CD14-positive monocyte (primary cell): ENCODE data around the gene EFCAB12. TPM values are rescaled to one million over a fixed set of nuclear protein-coding genes. Genes with fewer than 3 reads are reported as not detected.

Source experiments
- DNase-seq, 3 donors: peaks; one replicate each; pipeline ENCODE4 v3.0.0-alpha.2; 2011 to 2022
- H2AFZ ChIP-seq: 2 replicates; pipeline ENCODE4 v1.6.0; 2012; ENCODE audit warnings: mild to moderate bottlenecking, low read depth, low read length, inconsistent platforms; ENCODE audit not compliant: insufficient read depth, poor library complexity, severe bottlenecking
- H3K27ac ChIP-seq, 2 donors: 1 replicate in 1 of 2; 2 replicates in 1 of 2; pipeline ENCODE4 v1.5.1; 2012 to 2013; ENCODE audit warnings: low read length in 2 of 2, control low read depth in 1 of 2, inconsistent platforms in 1 of 2, low read depth in 1 of 2, mild to moderate bottlenecking in 1 of 2
- H3K27me3 ChIP-seq, 2 donors: one replicate each; pipeline versions ENCODE4 v1.6.0 to v1.6.1; 2011 to 2013; ENCODE audit warnings: low read length in 2 of 2; ENCODE audit not compliant: control insufficient read depth in 2 of 2, insufficient read depth in 2 of 2
- H3K36me3 ChIP-seq, 2 donors: replicated peaks in 1 of 2; 1 replicate in 1 of 2; 2 replicates in 1 of 2; pipeline versions ENCODE4 v1.5.1 to v1.6.1; 2012 to 2013; ENCODE audit warnings: low read length in 2 of 2, control low read depth in 1 of 2, inconsistent platforms in 1 of 2, mild to moderate bottlenecking in 1 of 2; ENCODE audit not compliant: insufficient read depth in 2 of 2, control insufficient read depth in 1 of 2
- H3K4me1 ChIP-seq, 2 donors: 1 replicate in 1 of 2; 2 replicates in 1 of 2; pipeline versions ENCODE4 v1.5.1 to v1.6.1; 2012 to 2013; ENCODE audit warnings: low read length in 2 of 2, control low read depth in 1 of 2, inconsistent platforms in 1 of 2, mild to moderate bottlenecking in 1 of 2, moderate library complexity in 1 of 2; ENCODE audit not compliant: insufficient read depth in 2 of 2, control insufficient read depth in 1 of 2
- H3K4me2 ChIP-seq: replicated peaks from 2 replicates; pipeline ENCODE3; 2012; ENCODE audit warnings: low read length, moderate library complexity, mild to moderate bottlenecking; ENCODE audit not compliant: poor library complexity, severe bottlenecking; ENCODE audit errors: extremely low read depth
- H3K4me3 ChIP-seq, 3 experiments: fragments of 200-600 bp in 1 of 3; sonication (generic) in 1 of 3; replicated peaks in 1 of 3; 1 replicate in 2 of 3; 2 replicates in 1 of 3; pipeline ENCODE4 v1.5.1; 2011 to 2013; ENCODE audit warnings: low read length in 3 of 3, mild to moderate bottlenecking in 3 of 3, control low read depth in 2 of 3, low read depth in 2 of 3, inconsistent platforms in 1 of 3, moderate library complexity in 1 of 3
- H3K79me2 ChIP-seq: 2 replicates; pipeline ENCODE4 v1.6.0; 2012; ENCODE audit warnings: mild to moderate bottlenecking, control low read depth, inconsistent platforms, low read length, moderate library complexity; ENCODE audit not compliant: insufficient read depth
- H3K9ac ChIP-seq: 2 replicates; pipeline ENCODE4 v1.6.0; 2017; ENCODE audit warnings: low read length, mild to moderate bottlenecking; ENCODE audit not compliant: insufficient read depth, poor library complexity, severe bottlenecking
- H3K9me3 ChIP-seq, 2 donors: replicated peaks in 1 of 2; 1 replicate in 1 of 2; 2 replicates in 1 of 2; pipeline versions ENCODE4 v1.5.1 to v1.6.1; 2012 to 2013; ENCODE audit warnings: low read length in 2 of 2, control low read depth in 1 of 2; ENCODE audit not compliant: control insufficient read depth in 1 of 2, insufficient read depth in 1 of 2
- H4K20me1 ChIP-seq: 2 replicates; pipeline ENCODE4 v1.6.0; 2012; ENCODE audit warnings: mild to moderate bottlenecking, low read length, control low read depth, moderate library complexity; ENCODE audit not compliant: insufficient read depth
- H3K27ac Mint-ChIP-seq, 7 donors: one replicate each; pipeline ENCODE4 v1.8.0; 2020; ENCODE audit warnings: mild to moderate bottlenecking in 7 of 7, mixed read lengths in 7 of 7, moderate library complexity in 6 of 7, inconsistent platforms in 2 of 7
- H3K27me3 Mint-ChIP-seq, 3 donors: one replicate each; pipeline ENCODE4 v1.8.0; 2021 to 2022; ENCODE audit warnings: low read depth in 3 of 3, mild to moderate bottlenecking in 3 of 3, mixed read lengths in 3 of 3, moderate library complexity in 3 of 3, inconsistent platforms in 1 of 3
- H3K36me3 Mint-ChIP-seq, 2 donors: one replicate each; pipeline ENCODE4 v1.8.0; 2020; ENCODE audit warnings: mixed read lengths in 2 of 2, inconsistent platforms in 1 of 2, mild to moderate bottlenecking in 1 of 2
- H3K4me1 Mint-ChIP-seq: one replicate; pipeline ENCODE4 v1.8.0; 2020; ENCODE audit warnings: mild to moderate bottlenecking, mixed read lengths
- H3K4me3 Mint-ChIP-seq, 2 donors: one replicate each; pipeline ENCODE4 v1.8.0; 2020; ENCODE audit warnings: mild to moderate bottlenecking in 2 of 2, mixed read lengths in 2 of 2, moderate library complexity in 1 of 2
- H3K9me3 Mint-ChIP-seq, 7 donors: one replicate each; pipeline ENCODE4 v1.8.0; 2020 to 2022; ENCODE audit warnings: mixed read lengths in 7 of 7, mild to moderate bottlenecking in 6 of 7, moderate library complexity in 6 of 7, inconsistent platforms in 2 of 7
- WGBS: methylation state at CpG from one replicate; pipeline ENCODE4 v1.1.5; 2013; ENCODE audit warnings: missing lambda C conversion rate; ENCODE audit not compliant: insufficient coverage; 5-methylcytosine and 5-hydroxymethylcytosine counted together
- intact Hi-C, 2 donors: fragments of 100-400 bp; cut with micrococcal nuclease; formaldehyde crosslinking; loops; one replicate each; pipeline versions ENCODE4 v1.15.0 to v1.15.1; 2023
- polyA plus RNA-seq, 3 donors: library from polyadenylated mRNA; depleted of rRNA in 1 of 3; unstranded in 2 of 3; stranded (reverse) in 1 of 3; fragments of 300-500 nt in 2 of 3; fragments of >200 nt in 1 of 3; fragmentation: Illumina TruSeq in 2 of 3; gene quantifications; 1 replicate in 2 of 3; 2 replicates in 1 of 3; pipeline ENCODE4 v1.2.3, GENCODE V29; 2012 to 2021
- TF ChIP-seq, protein P1 (sequence below): fragments of 200-600 bp; IDR thresholded peaks from one replicate; pipeline ENCODE4 v1.8.0; 2022; ENCODE audit warnings: antibody characterized with exemption, mild to moderate bottlenecking

Gene EFCAB12
- polyA plus RNA-seq, 3 donors = 0.35 TPM; not detected in 2

DNA sequence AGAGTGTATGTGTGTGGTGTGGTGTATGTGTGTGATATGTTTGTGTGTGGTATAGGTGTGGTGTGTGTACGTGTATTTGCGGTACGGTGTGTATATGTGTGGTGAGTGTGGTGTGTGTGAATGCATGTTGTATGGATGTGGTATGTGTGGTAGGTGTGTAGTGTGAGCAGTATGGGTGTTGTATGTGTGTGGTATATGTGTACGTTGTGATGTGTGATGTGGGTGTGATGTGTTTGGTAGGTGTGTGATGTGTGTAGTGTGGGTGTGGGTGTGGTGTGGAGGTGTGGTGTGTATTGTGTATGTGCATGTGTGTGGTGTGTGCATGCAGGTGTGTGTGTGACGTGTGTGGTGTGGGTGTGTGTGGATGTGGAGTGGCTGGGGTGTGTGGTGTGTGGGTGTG is 58.7 kb downstream of the EFCAB12 start:
- no peak overlapping the region for H3K27ac Mint-ChIP-seq
- Histone ChIP-seq H4K20me1 (no peaks in the 10 kb centered on the region), H3K4me3 (no peak overlapping the region), H3K27ac (no peak overlapping the region), H3K4me1 (peaks cover 4 to 6% of the 10 kb centered on the region in 2 donors), H3K9me3 (peaks cover 4 to 10% of the 10 kb centered on the region in 2 donors), H3K4me2 (no peak overlapping the region), H3K79me2 (no peaks in the 10 kb centered on the region), H3K27me3 (no peaks in the 10 kb centered on the region), H3K9ac (no peak overlapping the region), H2AFZ (no peak overlapping the region), H3K36me3 (no peaks in the 10 kb centered on the region)
- intact Hi-C loops = no loop called here
- TF ChIP-seq, protein P1, sequence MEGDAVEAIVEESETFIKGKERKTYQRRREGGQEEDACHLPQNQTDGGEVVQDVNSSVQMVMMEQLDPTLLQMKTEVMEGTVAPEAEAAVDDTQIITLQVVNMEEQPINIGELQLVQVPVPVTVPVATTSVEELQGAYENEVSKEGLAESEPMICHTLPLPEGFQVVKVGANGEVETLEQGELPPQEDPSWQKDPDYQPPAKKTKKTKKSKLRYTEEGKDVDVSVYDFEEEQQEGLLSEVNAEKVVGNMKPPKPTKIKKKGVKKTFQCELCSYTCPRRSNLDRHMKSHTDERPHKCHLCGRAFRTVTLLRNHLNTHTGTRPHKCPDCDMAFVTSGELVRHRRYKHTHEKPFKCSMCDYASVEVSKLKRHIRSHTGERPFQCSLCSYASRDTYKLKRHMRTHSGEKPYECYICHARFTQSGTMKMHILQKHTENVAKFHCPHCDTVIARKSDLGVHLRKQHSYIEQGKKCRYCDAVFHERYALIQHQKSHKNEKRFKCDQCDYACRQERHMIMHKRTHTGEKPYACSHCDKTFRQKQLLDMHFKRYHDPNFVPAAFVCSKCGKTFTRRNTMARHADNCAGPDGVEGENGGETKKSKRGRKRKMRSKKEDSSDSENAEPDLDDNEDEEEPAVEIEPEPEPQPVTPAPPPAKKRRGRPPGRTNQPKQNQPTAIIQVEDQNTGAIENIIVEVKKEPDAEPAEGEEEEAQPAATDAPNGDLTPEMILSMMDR = no peak
- DNase-seq = no peak
- H3K4me3 Mint-ChIP-seq = no peak overlapping the region
- peaks cover 6 to 19% (median 13%) of the 10 kb centered on the region in 7 donors for H3K9me3 Mint-ChIP-seq
- 97% methylated on average over 5 of the region's 5 CpGs for WGBS
- H3K36me3 Mint-ChIP-seq = no peaks in the 10 kb centered on the region
- H3K27me3 Mint-ChIP-seq = no peaks in the 10 kb centered on the region
- H3K4me1 Mint-ChIP-seq = peaks cover 8% of the 10 kb centered on the region

GRCh38 chr3:129367821-129368220 is 60.6 kb downstream of the EFCAB12 start:
- 97% methylated on average over 4 of the region's 5 CpGs for WGBS
- peaks cover 8 to 10% of the 10 kb centered on the region in 2 donors for H3K4me1 ChIP-seq
- H3K4me1 Mint-ChIP-seq = peaks cover 13% of the 10 kb centered on the region
- no peak overlapping the region for H3K9ac ChIP-seq
- no peaks in the 10 kb centered on the region for H3K36me3 ChIP-seq
- H3K9me3 ChIP-seq = peaks cover 4 to 20% of the 10 kb centered on the region in 2 donors
- H3K27me3 Mint-ChIP-seq = no peaks in the 10 kb centered on the region
- DNase-seq = no peak
- no peak overlapping the region for H3K27ac Mint-ChIP-seq
- H3K27ac ChIP-seq = no peak overlapping the region
- no peaks in the 10 kb centered on the region for H3K27me3 ChIP-seq
- intact Hi-C loops = no loop called here
- no peak overlapping the region for H3K4me2 ChIP-seq
- no peak overlapping the region for H2AFZ ChIP-seq
- no peaks in the 10 kb centered on the region for H3K36me3 Mint-ChIP-seq
- peaks cover 9 to 29% (median 19%) of the 10 kb centered on the region in 7 donors for H3K9me3 Mint-ChIP-seq
- H3K4me3 ChIP-seq = no peak overlapping the region
- TF ChIP-seq, protein P1 = no peak
- no peak overlapping the region for H3K4me3 Mint-ChIP-seq
- no peaks in the 10 kb centered on the region for H4K20me1 ChIP-seq
- no peaks in the 10 kb centered on the region for H3K79me2 ChIP-seq
